Measurements from ENCODE around the gene OTULINL.

The OTULINL gene

DNA sequence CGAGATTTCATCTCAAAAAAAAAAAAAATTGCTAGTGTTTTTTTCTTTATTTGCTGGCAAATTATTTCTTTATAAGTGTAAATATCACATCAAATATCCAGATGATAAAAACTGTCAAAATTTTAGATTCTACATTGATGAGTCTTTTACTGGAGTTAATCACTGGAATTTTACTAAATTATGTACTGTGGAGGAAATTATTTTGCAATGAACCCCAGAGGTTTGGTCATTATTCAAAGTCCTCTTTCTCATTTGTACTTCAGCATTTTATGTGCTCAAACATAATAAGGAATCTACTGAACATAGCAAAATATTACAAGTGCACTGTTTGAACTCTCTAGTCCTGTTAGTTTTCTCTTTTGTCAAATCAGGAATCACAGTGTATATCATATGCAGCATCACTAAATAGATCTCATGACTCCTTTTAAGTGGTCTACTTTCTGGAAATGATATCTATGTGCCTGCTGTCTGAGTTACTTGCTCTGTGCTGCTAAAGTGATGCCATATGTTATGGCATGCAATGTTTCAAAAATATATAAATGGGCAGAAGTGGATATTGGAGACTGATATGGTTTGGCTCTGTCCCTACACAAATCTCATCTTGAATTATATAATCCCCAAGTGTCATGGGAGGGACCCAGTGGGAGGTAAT, 18.0 kb downstream of the OTULINL start:
- no peak for DNase-seq (ENCODE audit: low spot score)

DNA sequence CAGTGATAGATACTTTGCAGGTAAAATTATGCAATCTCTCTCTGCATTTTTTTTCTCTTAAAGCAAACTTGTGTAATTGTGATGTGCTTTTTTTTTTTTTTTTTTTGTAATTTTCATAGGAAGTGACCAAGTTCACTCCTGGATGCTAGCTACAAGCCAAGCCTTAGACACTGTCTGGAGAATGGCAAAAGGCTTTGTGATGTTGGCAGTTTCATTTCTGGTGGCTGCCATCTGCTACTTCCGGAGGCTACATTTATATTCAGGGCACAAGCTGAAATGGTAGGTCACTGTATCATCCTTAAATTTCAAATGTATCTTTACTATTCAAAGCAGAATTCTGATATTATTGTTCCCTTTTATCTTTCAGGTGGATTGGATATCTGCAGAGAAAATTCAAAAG, 19.3 kb downstream of the OTULINL start:
- DNase-seq (ENCODE audit: low spot score) = no peak

DNA sequence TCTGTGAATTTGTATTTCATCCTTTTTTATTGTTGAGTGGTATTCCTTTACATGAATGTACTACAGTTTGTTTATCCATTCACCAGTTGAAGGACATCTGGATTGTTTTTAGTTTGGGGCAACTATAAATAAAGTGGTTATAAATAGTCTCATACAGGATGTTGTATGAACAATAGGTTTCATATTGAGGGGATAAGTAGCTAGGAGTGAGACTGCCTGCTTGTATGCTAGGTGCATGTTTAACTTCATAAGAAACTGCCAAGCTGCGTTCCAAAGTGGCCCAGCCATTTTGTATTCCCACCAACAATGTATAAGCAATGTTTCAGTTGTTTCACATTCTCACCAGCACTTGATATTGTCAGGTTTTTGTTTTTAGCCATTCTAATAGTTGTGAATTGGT, 21.5 kb downstream of the OTULINL start:
- DNase-seq (ENCODE audit: low spot score) = no peak

DNA sequence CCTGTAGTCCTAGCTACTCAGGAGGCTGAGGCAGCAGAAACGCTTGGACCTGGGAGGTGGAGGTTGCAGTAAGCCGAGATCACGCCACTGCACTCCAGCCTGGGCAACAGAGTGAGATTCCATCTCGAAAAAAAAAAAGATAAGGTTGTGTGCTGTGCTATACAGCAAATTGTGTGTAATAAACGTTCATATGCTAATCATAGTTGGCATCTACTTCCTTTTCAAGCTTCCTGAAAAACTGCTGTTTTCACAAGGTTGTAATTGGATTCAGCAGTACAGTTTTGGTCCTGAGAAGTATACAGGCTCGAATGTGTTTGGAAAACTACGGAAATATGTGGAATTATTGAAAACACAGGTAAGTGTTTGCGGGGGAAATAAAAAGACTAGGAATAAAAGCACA, 25.5 kb downstream of the OTULINL start:
- no peak for DNase-seq (ENCODE audit: low spot score)

DNA sequence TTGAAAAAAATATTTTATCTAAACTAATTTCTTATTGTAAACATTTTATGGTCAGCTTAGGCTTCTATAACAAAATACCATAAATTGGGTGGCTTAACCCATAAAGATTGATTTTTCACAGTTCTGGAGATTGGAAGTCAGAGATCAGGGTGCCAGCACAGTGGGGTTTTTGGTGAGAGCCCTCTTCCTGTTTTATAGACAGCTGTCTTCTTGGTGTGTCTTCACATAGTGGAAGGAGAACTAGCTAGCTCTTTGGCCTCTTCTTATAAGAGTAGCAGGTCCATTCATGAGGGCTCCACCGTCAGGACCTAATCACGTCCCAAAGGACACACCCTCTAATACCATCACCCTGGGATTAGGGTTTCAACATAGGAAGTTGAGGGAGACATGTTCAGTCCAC, 26.6 kb downstream of the OTULINL start:
- no peak for DNase-seq (ENCODE audit: low spot score)

DNA sequence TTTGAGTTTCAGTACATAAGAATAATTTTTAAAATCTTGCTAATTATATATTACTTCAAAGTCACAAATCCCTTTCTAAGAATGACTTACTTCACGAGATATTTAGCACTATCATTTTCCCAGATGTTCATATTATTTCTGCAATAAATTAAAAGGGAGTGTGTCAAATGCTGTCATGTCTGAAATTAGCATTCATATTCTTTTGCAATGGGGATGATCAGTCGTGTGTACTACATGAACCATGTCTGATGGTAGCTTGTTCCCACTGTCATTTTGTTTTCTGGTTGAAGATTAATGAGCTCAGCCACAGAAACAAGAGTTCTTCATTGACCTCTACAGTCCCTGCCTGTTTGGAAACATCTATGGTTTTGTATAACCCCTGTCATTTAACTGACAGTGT, 30.1 kb downstream of the OTULINL start:
- no peak for DNase-seq (ENCODE audit: low spot score)

DNA sequence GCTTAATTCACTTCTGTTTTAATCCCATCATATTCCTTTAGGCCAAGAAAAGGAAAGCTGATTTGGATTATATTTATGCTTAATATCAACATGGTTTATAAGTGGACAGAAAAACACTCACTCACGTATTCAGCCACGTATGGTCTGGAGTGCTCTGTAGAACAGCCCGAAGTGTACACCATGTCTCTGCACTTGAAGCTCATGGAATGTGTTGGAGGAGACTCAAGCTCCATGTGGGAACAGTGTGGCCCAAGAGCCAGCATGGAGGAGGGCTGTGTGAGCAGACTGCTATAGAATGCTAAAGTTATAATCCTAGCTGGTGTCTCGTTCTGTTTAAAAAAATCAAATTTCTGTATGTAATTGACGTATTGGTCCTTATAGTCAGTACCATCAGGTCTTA, 32.9 kb downstream of the OTULINL start:
- no peak for DNase-seq (ENCODE audit: low spot score)

DNA sequence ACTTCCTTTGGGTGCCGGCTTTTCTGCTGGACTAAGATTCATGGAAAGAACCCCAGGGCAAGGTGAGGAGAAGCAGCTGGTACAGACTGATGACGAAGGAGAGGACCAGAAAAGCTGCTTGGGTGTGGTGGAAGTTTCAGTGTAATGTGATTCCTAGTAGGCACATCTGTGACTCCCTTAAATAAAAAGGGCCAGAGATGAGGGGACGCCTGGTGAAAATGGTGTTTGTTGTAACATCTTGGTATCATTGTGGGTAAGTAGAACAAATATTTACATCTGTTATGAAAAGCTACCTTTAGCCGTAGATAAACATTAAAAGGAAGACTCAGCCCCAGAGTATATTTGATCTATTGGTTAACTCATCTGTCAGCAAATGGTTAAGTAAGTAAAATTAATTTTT, 33.8 kb downstream of the OTULINL start:
- no peak for DNase-seq (ENCODE audit: low spot score)

DNA sequence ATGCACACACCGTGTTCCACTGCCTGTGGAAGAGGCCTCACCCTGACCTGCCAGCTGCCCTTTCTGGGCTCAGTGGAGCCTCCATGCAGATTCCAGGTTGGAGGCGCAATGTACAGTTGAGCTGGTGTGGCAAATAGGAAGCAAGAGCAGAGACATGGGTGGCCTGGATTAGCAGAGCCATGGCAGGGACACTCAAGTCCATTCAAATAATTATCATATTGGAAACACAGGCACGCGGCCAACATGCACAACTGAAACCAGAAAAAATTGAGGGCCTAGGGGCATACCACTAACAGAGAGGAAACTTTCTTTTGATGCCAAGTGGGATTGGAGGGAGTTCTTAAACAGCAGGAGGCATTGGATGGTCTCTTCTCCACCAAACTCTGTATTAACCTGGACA, 35.8 kb downstream of the OTULINL start:
- no peak for DNase-seq (ENCODE audit: low spot score)

DNA sequence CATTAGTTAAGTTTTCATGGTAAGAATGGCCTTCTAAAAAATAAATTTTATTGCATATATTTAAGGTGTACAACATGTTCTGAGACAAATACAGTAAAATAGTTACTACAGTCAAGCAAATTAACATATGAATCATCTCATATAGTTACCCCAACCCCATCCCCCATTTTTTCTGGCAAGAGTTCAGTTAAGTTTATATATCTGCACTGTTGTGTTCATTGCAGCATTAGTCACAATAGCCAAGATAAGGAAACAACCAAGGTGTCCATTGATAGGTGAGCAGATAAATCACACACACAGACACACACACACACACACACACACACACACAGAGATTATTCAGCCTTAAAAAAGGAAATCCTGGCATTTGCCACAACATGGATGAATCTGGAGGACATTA, 45.7 kb downstream of the OTULINL start:
- DNase-seq (ENCODE audit: low spot score) = no peak

DNA sequence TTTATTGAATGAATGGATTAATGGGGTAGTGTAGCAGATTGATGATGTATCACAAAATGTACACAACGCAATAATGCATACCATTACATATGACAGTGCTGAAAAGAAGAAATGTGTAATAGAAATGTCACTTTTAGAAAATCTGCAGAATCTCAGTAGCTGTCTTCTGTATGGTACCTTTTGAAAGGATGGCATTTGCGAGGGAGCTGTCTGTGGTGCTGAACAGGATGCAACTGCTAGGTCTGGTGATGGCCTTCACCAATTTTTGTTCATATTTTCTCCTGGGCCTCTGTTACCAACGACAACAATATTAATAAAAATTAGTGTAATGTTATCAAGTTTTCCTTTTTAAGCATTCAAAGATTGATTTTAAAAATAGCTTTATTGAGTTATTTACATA, 46.8 kb downstream of the OTULINL start:
- peak; percentile 13 for DNase-seq (ENCODE audit: low spot score)

DNA sequence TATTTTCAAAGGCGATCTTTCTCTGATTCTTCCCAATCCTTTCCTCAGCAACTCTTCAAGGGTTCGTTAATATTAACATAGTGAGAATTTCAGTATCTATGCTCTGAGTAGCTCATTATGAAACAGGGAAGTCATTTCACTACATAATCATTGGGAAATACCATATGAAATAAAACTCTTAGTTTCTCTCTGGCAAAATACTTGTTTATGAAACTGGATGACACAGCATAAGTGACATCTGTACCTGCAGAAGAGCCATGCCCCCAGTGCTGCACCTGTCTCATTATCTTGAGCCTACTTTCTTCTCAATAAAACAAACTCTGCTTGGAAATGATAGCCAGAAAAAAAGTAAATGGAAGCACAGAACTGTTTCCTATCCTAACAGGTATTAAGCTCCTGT, 49.1 kb downstream of the OTULINL start:
- no peak for DNase-seq (ENCODE audit: low spot score)

DNA sequence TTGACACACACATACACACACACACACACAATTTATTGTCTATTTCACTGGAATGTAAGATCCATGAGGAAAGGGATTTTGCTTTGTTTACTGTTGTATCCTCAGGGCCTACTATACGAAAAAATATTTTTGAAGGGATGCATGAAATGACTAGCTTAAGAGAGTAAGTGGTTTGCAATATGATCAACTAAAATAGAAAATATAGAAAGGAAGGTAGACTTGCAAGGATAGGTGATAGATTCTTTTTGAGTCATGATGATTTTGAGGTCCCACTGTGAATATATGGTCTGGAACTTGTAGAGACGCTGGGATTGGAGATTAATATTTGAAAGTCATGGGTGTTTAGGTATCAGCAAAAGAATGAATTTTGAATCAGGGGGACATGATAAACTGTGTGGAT, 54.1 kb downstream of the OTULINL start:
- no peak for DNase-seq (ENCODE audit: low spot score)

DNA sequence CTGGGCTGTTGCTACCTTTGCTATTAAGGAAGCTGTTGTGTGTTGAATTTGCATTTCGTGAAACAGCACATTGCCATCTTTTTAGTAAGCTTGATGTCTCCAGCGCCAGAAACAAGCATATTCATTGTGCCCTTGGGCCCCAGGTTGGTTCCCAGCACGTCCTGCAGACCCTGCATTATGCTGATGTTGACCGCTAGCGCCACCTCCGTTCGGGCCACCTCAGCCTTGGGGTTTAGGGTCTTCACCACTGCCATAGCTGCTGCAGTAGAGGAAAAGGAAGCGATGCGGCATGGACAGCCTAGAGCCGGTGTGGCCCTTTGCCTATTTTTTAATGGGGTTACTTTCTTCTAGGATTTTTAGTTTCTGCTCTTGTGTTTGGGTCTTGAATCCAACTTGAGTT, 59.2 kb downstream of the OTULINL start:
- DNase-seq (ENCODE audit: low spot score) = no peak

DNA sequence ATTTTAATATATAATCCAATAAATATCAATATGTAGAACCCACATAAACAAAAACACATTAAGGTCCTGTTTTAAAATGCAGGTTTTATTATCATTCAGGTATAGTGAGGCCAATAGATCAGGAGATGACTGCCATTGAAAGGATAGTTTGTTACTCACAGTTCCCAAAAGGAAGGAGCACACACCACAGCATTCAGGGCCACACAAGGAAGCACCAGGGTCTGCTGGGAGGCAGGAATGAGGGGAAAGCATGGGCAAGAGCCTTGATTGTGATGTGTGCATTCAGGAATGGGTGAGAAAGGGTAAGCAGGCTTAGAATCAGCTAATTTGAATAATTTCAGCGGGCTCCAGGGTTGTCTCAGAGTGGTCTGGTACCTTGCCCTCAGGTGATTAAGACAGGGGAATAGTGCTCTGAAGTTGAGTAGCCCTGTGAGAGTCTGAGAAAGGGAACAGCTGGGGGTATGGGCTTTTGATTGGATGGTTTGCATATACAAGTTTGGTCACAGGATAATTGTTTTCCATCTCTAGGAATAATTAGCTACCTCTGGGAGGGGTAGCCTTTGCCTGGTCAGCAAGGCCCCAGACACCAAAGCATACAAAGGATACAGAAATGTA, 63.1 kb downstream of the OTULINL start:
- no peak for DNase-seq (ENCODE audit: low spot score)

DNA sequence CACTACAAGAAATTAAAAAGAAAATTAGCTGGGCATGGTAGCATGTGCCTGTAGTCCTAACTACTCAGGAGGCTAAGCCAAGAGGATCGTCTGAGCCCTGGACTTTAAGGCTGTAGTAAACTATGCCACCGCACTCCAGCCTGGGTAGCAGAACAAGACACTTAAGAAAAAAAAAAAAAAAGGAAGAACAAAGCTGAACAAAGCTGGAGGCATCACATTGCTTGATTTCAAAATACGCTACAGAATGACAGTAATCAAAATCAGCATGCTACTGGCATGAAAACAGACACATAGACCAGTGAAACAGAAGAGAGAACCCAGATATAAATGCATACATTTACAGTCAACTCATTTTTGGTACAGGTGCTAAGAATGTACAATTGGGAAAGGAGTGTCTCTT, 68.5 kb downstream of the OTULINL start:
- DNase-seq (ENCODE audit: low spot score) = no peak

DNA sequence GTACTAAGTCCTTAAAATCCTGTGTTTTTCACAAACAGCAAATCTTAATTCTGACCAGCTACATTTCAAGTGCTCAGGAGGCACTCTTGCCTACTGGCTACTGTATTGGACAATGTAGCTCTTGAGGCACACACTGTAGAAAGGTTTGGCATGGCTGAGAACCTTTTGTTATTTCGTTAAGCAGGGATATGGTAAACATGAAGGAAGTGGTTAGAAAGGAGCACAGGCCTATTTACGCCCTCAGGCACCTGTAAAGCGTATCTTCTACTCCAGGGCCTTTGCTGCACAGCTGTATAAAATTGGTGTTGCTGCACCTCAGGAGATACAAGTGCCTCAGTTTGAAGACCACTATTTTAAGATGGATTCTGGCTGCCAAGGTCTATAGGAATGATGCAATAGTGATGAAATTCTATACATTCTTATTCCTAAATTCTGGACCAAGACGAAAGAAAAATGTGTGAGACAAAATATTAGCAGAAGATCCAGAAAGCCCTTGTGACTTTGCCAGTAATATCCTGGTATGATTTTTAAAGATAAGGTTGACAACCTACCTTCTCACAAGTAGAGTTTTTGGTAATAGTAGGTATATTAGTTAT, 73.7 kb downstream of the OTULINL start:
- DNase-seq (ENCODE audit: low spot score) = no peak

DNA sequence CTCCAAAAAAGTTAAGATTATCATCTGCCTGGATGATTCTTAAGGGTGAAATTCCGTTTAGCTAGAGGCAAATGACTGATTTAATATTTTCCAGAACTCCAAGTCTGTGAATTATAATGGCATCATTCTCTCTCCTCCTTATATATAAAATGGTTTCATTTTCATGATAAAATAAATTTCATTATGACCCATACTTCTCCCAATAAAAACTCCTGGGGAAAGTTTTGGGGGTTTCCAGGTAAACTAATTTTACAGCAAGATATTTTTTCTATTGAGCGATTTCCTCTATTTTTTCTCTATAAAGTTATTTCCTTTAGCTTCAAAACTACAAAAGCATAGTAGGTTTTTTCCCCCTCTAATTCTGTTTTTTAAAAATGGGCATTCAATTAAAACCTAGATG, 75.3 kb downstream of the OTULINL start:
- DNase-seq (ENCODE audit: low spot score) = no peak

DNA sequence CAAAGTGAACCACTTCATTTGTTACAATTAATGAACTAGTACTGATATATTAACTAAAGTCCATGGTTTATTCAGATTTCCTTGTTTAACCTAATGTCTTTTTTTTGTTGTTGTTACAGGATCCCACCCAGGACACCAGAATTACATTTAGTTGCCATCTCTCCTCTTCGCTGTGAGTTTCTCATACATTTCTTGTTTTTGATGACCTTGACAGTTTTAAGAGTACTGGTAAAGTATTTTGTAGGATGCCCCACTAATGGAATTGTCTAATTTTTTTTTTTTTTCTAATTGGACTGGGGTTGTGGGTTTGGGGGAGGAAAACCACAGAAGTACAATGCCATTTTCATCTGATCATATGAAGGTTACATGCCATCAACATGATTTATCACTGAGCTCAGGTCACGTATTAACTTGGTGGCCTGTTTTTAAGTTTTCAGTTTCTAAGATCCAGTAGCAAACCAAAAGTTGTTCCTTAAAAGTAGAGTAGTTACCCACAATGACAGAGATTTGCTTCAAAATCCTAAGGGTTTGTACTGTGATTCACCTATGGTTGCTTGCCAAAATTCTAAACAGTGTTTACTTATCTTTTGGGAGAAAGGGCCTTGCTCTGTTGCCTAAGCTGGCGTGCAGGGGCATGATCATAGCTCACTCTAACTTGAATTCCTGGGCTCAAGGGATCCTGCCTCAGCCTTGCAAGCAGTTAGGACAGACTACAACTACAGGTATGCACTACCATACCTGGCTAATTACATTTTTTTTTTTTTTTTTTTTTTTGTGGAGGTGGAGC, 78.4 kb downstream of the OTULINL start:
- DNase-seq (ENCODE audit: low spot score) = no peak

DNA sequence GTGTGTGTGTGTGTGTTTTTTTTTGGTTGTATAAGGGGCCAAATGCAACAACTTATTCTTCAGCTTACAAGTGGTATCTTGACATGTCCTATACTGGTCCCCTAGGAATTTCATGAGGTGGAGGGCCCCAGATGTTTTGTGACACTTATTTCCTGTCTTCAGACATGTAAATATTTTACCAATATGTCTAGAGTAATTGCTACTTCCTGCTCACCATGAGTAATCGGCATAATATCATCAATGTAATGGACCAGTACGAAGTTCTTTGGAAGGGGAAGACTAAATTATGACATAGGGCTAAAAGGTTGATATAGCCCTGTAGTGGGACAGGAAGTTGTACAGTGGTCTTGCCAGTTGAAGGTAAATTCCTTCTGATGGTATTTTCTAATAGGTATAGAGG, 79.2 kb downstream of the OTULINL start:
- DNase-seq (ENCODE audit: low spot score) = no peak

All from SK-N-DZ (cell line).